ENCODE measurements around the gene SPRR5. TPM values are rescaled to one million over a fixed set of nuclear protein-coding genes. Genes with fewer than 3 reads are reported as not detected.

Gene SPRR5
- polyA plus RNA-seq, 1 donor from 2014 or later = not detected

- Histone ChIP-seq H4K20me1 (ENCODE audit: insufficient read depth) (no peaks in the 10 kb centered on the region), H3K4me3 (ENCODE audit: low read length) (no peak overlapping the region), H3K36me3 (ENCODE audit: insufficient read depth, low read length) (no peaks in the 10 kb centered on the region), H3K9ac (ENCODE audit: low read length) (no peak overlapping the region), H3K27me3 (ENCODE audit: insufficient read depth, low read depth, low read length) (no peaks in the 10 kb centered on the region), H3K27ac (ENCODE audit: low read length) (no peak overlapping the region), H3K9me3 (ENCODE audit: low read length) (no peaks in the 10 kb centered on the region), H3F3A (ENCODE audit: insufficient read depth, low read length, poor library complexity, severe bottlenecking) (no peaks in the 10 kb centered on the region), H2AFZ (ENCODE audit: low read depth, low read length) (no peak overlapping the region), H3K4me2 (ENCODE audit: low read length) (no peak overlapping the region), H3K79me2 (replicated peaks; ENCODE audit: insufficient read depth, low read length) (no peaks in the 10 kb centered on the region), H3K9me2 (ENCODE audit: insufficient read depth, low read length) (no peaks in the 10 kb centered on the region)
- TF ChIP-seq EP300 (conservative IDR thresholded peaks at IDR 0.05; ENCODE audit: poor library complexity, severe bottlenecking) (no peak), REST (IDR thresholded peaks at IDR 0.05; ENCODE audit: borderline replicate concordance) (no peak)
These were observed 12.9 kb downstream of the SPRR5 start for GRCh38 chr1:152959801-152960451.

- H3K79me2 ChIP-seq (replicated peaks; ENCODE audit: insufficient read depth, low read length) = no peaks in the 10 kb centered on the region
- no peaks in the 10 kb centered on the region for H3K36me3 ChIP-seq (ENCODE audit: insufficient read depth, low read length)
- no peaks in the 10 kb centered on the region for H3F3A ChIP-seq (ENCODE audit: insufficient read depth, low read length, poor library complexity, severe bottlenecking)
- H3K27me3 ChIP-seq (ENCODE audit: insufficient read depth, low read depth, low read length) = no peaks in the 10 kb centered on the region
- H3K27ac ChIP-seq (ENCODE audit: low read length) = no peak overlapping the region
- no peaks in the 10 kb centered on the region for H4K20me1 ChIP-seq (ENCODE audit: insufficient read depth)
- TF ChIP-seq EP300 (conservative IDR thresholded peaks at IDR 0.05; ENCODE audit: poor library complexity, severe bottlenecking) (no peak), POLR2AphosphoS5 (IDR thresholded peaks at IDR 0.05) (no peak), REST (IDR thresholded peaks at IDR 0.05; ENCODE audit: borderline replicate concordance) (no peak)
- no peak overlapping the region for H3K4me3 ChIP-seq (ENCODE audit: low read length)
- no peaks in the 10 kb centered on the region for H3K9me2 ChIP-seq (ENCODE audit: insufficient read depth, low read length)
- H3K9ac ChIP-seq (ENCODE audit: low read length) = no peak overlapping the region
- no peak overlapping the region for H2AFZ ChIP-seq (ENCODE audit: low read depth, low read length)
- no peaks in the 10 kb centered on the region for H3K9me3 ChIP-seq (ENCODE audit: low read length)
- H3K4me2 ChIP-seq (ENCODE audit: low read length) = no peak overlapping the region
These were observed 13.5 kb downstream of the SPRR5 start for GRCh38 chr1:152960452-152961044.

GRCh38 chr1:152961226-152961891, 14.4 kb downstream of the SPRR5 start:
- H3F3A ChIP-seq (ENCODE audit: insufficient read depth, low read length, poor library complexity, severe bottlenecking) = no peaks in the 10 kb centered on the region
- no peaks in the 10 kb centered on the region for H3K27me3 ChIP-seq (ENCODE audit: insufficient read depth, low read depth, low read length)
- no peak overlapping the region for H3K4me3 ChIP-seq (ENCODE audit: low read length)
- H3K36me3 ChIP-seq (ENCODE audit: insufficient read depth, low read length) = no peaks in the 10 kb centered on the region
- no peak overlapping the region for H2AFZ ChIP-seq (ENCODE audit: low read depth, low read length)
- H3K9me3 ChIP-seq (ENCODE audit: low read length) = no peaks in the 10 kb centered on the region
- H3K9me2 ChIP-seq (ENCODE audit: insufficient read depth, low read length) = no peaks in the 10 kb centered on the region
- no peak overlapping the region for H3K9ac ChIP-seq (ENCODE audit: low read length)
- H3K4me2 ChIP-seq (ENCODE audit: low read length) = no peak overlapping the region
- H3K27ac ChIP-seq (ENCODE audit: low read length) = no peak overlapping the region
- no peaks in the 10 kb centered on the region for H4K20me1 ChIP-seq (ENCODE audit: insufficient read depth)
- no peaks in the 10 kb centered on the region for H3K79me2 ChIP-seq (replicated peaks; ENCODE audit: insufficient read depth, low read length)
- TF ChIP-seq EP300 (conservative IDR thresholded peaks at IDR 0.05; ENCODE audit: poor library complexity, severe bottlenecking) (no peak), SMC3 (conservative IDR thresholded peaks at IDR 0.05; ENCODE audit: poor library complexity) (no peak), CTCF (IDR thresholded peaks at IDR 0.05; ENCODE audit: poor library complexity, severe bottlenecking) (no peak), EZH2 (IDR thresholded peaks at IDR 0.05; ENCODE audit: borderline replicate concordance, insufficient read depth, low read length, poor library complexity, severe bottlenecking) (no peak), POLR2AphosphoS5 (IDR thresholded peaks at IDR 0.05) (no peak), TAF1 (IDR thresholded peaks at IDR 0.05; ENCODE audit: low read depth) (no peak), RAD21 (conservative IDR thresholded peaks at IDR 0.05) (no peak)

Measured in neural cell (in vitro differentiated cells).